GM13977 (cell line): ENCODE measurements around the gene SLC6A14.

Experiments used
- DNase-seq: peaks from one replicate; pipeline ENCODE4 v3.0.0; 2012; ENCODE audit warnings: low spot score
- in situ Hi-C: fragments of 300-500 bp; cut with MboI; formaldehyde crosslinking; loops from one replicate; pipeline ENCODE4 v1.12.0; 2022; ENCODE audit warnings: low sequenced_read_pairs, low pct_unique_long_range_greater_than_20kb, mixed read lengths, inconsistent platforms; ENCODE audit not compliant: unreplicated experiment
- TF ChIP-seq, protein P1 (sequence below): IDR thresholded peaks from 2 replicates; pipeline ENCODE4 v1.5.1; 2012; ENCODE audit warnings: mild to moderate bottlenecking, control low read depth; ENCODE audit not compliant: insufficient read depth; ENCODE audit errors: extremely low read depth, missing control alignments

The SLC6A14 gene, protein sequence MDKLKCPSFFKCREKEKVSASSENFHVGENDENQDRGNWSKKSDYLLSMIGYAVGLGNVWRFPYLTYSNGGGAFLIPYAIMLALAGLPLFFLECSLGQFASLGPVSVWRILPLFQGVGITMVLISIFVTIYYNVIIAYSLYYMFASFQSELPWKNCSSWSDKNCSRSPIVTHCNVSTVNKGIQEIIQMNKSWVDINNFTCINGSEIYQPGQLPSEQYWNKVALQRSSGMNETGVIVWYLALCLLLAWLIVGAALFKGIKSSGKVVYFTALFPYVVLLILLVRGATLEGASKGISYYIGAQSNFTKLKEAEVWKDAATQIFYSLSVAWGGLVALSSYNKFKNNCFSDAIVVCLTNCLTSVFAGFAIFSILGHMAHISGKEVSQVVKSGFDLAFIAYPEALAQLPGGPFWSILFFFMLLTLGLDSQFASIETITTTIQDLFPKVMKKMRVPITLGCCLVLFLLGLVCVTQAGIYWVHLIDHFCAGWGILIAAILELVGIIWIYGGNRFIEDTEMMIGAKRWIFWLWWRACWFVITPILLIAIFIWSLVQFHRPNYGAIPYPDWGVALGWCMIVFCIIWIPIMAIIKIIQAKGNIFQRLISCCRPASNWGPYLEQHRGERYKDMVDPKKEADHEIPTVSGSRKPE

DNA sequence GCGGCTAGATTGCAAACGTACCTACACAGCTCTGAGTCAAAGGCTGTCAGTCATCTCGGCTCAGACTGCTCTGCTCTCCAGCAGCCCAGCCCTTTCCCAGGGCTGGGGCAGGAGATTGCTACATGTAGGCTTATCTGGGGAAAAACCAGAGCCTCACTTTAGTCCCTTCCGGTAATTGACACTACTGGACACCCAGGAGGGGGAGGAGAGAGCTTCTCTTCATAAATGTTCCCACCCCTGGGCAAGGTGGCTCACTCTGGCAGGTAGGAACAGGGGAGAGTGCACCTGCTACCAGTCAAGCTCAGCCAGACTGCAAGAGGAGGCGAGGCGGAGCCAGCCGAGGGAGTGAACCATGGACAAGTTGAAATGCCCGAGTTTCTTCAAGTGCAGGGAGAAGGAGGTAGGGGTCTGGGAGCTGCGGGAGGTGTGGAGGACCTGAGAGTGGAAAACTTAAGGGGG lies at the start of gene SLC6A14:
Gene SLC6A14, plus strand, starts transcription at position 249 of the 459 bp plus-strand sequence. Its CDS starts 104 bp downstream, at position 353.
- TF ChIP-seq, protein P1, sequence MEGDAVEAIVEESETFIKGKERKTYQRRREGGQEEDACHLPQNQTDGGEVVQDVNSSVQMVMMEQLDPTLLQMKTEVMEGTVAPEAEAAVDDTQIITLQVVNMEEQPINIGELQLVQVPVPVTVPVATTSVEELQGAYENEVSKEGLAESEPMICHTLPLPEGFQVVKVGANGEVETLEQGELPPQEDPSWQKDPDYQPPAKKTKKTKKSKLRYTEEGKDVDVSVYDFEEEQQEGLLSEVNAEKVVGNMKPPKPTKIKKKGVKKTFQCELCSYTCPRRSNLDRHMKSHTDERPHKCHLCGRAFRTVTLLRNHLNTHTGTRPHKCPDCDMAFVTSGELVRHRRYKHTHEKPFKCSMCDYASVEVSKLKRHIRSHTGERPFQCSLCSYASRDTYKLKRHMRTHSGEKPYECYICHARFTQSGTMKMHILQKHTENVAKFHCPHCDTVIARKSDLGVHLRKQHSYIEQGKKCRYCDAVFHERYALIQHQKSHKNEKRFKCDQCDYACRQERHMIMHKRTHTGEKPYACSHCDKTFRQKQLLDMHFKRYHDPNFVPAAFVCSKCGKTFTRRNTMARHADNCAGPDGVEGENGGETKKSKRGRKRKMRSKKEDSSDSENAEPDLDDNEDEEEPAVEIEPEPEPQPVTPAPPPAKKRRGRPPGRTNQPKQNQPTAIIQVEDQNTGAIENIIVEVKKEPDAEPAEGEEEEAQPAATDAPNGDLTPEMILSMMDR = no peak
- in situ Hi-C loops = no loop called here
- DNase-seq = no peak

- in situ Hi-C loops = no loop called here
- DNase-seq = no peak
- TF ChIP-seq, protein P1 = no peak
Observed at GRCh38 chrX:116395752-116396151, 40.7 kb upstream of the SLC6A14 start.

DNA sequence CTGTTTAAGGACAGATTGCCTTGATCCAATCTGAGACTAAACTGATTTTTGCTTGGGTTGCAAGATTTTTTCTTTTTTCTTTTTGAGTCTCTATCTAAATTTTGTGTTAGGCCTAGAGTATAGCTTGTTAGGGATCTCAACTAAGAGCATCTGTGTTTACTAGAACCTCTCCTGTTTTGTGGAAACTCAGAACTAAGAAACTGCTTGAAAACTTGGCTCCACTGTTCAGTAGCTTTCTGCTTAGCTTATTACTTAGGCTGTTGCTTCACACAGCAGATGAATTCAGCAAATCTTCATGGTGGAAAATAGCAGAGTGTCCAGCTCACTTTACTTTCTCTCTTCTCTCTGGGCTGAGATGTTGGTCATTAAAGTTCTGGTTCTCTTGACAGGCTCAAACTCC lies 36.7 kb upstream of the SLC6A14 start:
- DNase-seq = no peak
- in situ Hi-C loops = no loop called here
- TF ChIP-seq, protein P1 = no peak

GRCh38 chrX:116409219-116409618 lies 27.2 kb upstream of the SLC6A14 start:
- in situ Hi-C loops = no loop called here
- TF ChIP-seq, protein P1 = no peak
- no peak for DNase-seq

DNA sequence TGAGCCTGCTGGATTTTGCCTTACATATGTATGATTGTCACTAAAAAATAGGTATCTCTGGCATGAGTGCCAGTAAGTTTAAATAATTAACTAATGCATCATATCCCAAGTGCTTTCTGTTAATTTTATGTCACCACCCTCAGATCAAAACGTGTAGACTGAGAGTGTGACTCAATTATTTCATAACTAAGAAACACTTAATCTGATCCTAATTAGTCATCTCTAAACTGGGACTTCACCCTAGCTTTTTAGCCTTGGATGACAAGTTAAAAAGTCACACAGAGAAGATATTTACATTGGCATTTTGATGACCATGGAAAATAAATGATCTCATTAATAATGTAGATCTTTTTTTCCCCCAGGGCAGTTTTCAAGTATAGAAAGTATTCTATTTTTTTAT lies 23.1 kb upstream of the SLC6A14 start:
- TF ChIP-seq, protein P1 = no peak
- DNase-seq = no peak
- in situ Hi-C loops = no loop called here

DNA sequence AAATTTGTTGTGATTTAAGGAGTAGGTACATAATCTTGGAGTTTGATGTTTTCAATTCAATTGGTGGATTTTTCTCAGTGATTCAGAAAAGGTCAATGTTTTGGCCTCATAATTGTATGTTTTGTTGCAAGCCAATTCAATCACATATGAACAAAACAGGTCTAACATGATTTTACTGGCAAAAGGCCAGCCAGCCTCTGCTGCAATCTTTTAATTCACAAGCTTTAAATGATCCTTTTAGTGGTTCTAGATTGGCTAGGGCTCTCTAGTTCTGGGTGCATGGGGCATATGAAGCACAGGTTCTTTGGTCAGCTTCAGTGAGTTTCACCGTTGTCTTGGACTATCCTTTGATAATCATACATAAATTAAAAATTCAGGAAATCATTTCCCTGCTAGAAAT lies 19.2 kb upstream of the SLC6A14 start:
- DNase-seq = no peak
- TF ChIP-seq, protein P1 = no peak
- in situ Hi-C loops = no loop called here
